H1 (cell line): ENCODE results near the gene MAD2L2.

Experiments used
- CHD1 ChIP-seq: IDR thresholded peaks from 2 replicates; pipeline ENCODE4 v1.6.1; 2012; ENCODE audit warnings: low read depth, low read length, improper control_type of control experiment
- CREB1 ChIP-seq: IDR thresholded peaks from 2 replicates; pipeline ENCODE4 v1.6.1; 2012; ENCODE audit warnings: inconsistent platforms
- CTCF ChIP-seq, 3 experiments: IDR thresholded peaks; 1 replicate in 2 of 3; 2 replicates in 1 of 3; pipeline versions ENCODE4 v1.5.1 to v1.6.1; 2011; ENCODE audit warnings: low read length in 3 of 3, mild to moderate bottlenecking in 3 of 3, inconsistent platforms in 2 of 3, low read depth in 1 of 3, moderate library complexity in 1 of 3; ENCODE audit not compliant: insufficient read depth in 1 of 3; ENCODE audit errors: control extremely low read depth in 1 of 3
- EZH2 ChIP-seq: fragments of 200-600 bp; sonication (generic); IDR thresholded peaks from 2 replicates; pipeline ENCODE4 v1.7.1; 2012; ENCODE audit warnings: low read depth, mild to moderate bottlenecking, moderate library complexity, low read length, inconsistent platforms; ENCODE audit not compliant: severe bottlenecking
- JUN ChIP-seq: IDR thresholded peaks from 2 replicates; pipeline ENCODE4 v1.6.1; 2011; ENCODE audit warnings: low read depth, mild to moderate bottlenecking, improper control_type of control experiment, low read length
- POLR2A ChIP-seq, 2 experiments: IDR thresholded peaks; 1 replicate in 1 of 2; 2 replicates in 1 of 2; pipeline ENCODE4 v1.6.1; 2011; ENCODE audit warnings: low read depth in 2 of 2, low read length in 2 of 2, mild to moderate bottlenecking in 2 of 2; ENCODE audit errors: control extremely low read depth in 1 of 2
- RAD21 ChIP-seq, 2 experiments: IDR thresholded peaks in 1 of 2; conservative IDR thresholded peaks in 1 of 2; 2 replicates each; pipeline ENCODE4 v1.6.1; 2011; ENCODE audit warnings: low read depth in 2 of 2, low read length in 2 of 2, improper control_type of control experiment in 1 of 2, inconsistent platforms in 1 of 2, mild to moderate bottlenecking in 1 of 2, moderate library complexity in 1 of 2
- RXRA ChIP-seq: IDR thresholded peaks from 2 replicates; pipeline ENCODE4 v1.6.1; 2011; ENCODE audit warnings: low read depth, mild to moderate bottlenecking, low read length, moderate library complexity; ENCODE audit not compliant: insufficient read depth
- SIN3A ChIP-seq, 2 experiments: IDR thresholded peaks in 1 of 2; conservative IDR thresholded peaks in 1 of 2; 2 replicates each; pipeline ENCODE4 v1.6.1; 2011 to 2012; ENCODE audit warnings: low read length in 2 of 2, improper control_type of control experiment in 1 of 2, low read depth in 1 of 2, mild to moderate bottlenecking in 1 of 2
- SP1 ChIP-seq: IDR thresholded peaks from 2 replicates; pipeline ENCODE4 v1.6.1; 2011; ENCODE audit warnings: low read depth, low read length
- TEAD4 ChIP-seq: IDR thresholded peaks from 2 replicates; pipeline ENCODE4 v1.6.1; 2012; ENCODE audit warnings: low read depth, low read length, inconsistent platforms, mixed read lengths
- TF ChIP-seq, protein P1 (sequence below): IDR thresholded peaks from 2 replicates; pipeline ENCODE4 v1.6.1; 2012; ENCODE audit warnings: inconsistent platforms

- no peak for TF ChIP-seq CREB1
- no peak for TF ChIP-seq EZH2
- TF ChIP-seq, protein P1, sequence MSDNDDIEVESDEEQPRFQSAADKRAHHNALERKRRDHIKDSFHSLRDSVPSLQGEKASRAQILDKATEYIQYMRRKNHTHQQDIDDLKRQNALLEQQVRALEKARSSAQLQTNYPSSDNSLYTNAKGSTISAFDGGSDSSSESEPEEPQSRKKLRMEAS, result peak; percentile 72
- no peak for TF ChIP-seq SP1
- TF ChIP-seq CTCF (IDR thresholded peaks at IDR 0.05; ENCODE audit: control extremely low read depth in 1 of 3, insufficient read depth in 1 of 3, low read depth in 1 of 3, low read length in 3 of 3), result peak in 2 of 3 experiments; percentile 41 to 45; a peak in 3 of 4 replicates
- no peak for TF ChIP-seq RXRA
- TF ChIP-seq SIN3A (conservative IDR thresholded peaks at IDR 0.05 in 1 of 2, IDR thresholded peaks at IDR 0.05 in 1 of 2; ENCODE audit: low read depth in 1 of 2, low read length in 2 of 2), result 0 out of 4 replicates have a peak, but pooled peaks of 1 of the 2 experiments have one; percentile 42
- TF ChIP-seq JUN, result no peak
- TF ChIP-seq RAD21 (IDR thresholded peaks at IDR 0.05 in 1 of 2, conservative IDR thresholded peaks at IDR 0.05 in 1 of 2; ENCODE audit: low read depth in 2 of 2, low read length in 2 of 2), result peak; percentile 51 to 66
- TF ChIP-seq POLR2A (IDR thresholded peaks at IDR 0.05; ENCODE audit: control extremely low read depth in 1 of 2, low read depth in 2 of 2, low read length in 2 of 2), result no peak
- no peak for TF ChIP-seq TEAD4
- no peak for TF ChIP-seq CHD1
Measured at GRCh38 chr1:11650331-11650991, 30.5 kb downstream of the MAD2L2 start.
